ENCODE measurements around the gene KAZN.

DNA sequence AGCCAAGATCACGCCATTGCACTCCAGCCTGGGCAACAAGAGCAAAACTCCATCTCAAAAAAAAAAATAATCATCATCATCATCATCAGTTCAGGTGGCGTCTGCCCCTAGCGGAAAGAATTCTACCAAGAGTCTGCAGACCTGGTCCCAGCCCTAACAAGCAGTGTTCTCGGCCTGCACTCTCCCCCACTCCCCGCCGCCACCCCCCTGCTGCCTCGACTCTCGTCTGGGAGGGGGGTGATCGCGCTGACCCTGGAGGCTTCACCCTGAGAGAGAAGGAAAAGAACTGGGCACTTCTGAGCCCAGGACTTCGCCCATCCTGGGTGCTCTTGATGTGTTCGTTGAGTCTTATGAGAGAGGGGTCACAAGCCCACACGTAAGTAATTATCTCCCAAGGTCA lies 394.9 kb downstream of the KAZN start:
- TF ChIP-seq, protein P1, sequence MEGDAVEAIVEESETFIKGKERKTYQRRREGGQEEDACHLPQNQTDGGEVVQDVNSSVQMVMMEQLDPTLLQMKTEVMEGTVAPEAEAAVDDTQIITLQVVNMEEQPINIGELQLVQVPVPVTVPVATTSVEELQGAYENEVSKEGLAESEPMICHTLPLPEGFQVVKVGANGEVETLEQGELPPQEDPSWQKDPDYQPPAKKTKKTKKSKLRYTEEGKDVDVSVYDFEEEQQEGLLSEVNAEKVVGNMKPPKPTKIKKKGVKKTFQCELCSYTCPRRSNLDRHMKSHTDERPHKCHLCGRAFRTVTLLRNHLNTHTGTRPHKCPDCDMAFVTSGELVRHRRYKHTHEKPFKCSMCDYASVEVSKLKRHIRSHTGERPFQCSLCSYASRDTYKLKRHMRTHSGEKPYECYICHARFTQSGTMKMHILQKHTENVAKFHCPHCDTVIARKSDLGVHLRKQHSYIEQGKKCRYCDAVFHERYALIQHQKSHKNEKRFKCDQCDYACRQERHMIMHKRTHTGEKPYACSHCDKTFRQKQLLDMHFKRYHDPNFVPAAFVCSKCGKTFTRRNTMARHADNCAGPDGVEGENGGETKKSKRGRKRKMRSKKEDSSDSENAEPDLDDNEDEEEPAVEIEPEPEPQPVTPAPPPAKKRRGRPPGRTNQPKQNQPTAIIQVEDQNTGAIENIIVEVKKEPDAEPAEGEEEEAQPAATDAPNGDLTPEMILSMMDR (conservative IDR thresholded peaks at IDR 0.05; ENCODE audit: low read length) = no peak
- no peak for TF ChIP-seq EZH2phosphoT487 (IDR thresholded peaks at IDR 0.05; ENCODE audit: borderline replicate concordance)
